Fibroblast of lung (primary cell): ENCODE measurements around the gene NINJ2. TPM values are rescaled to one million over a fixed set of nuclear protein-coding genes. Genes with fewer than 3 reads are reported as not detected.

ENCODE experiments used
- DNase-seq, 2 donors: peaks; one replicate each; pipeline versions ENCODE4 v3.0.0 to v3.0.0-alpha.2; 2010; ENCODE audit warnings: low read depth in 2 of 2
- H2AFZ ChIP-seq: 2 replicates; pipeline ENCODE4 v1.5.1; 2012; ENCODE audit warnings: low read length, control low read depth, inconsistent platforms
- H3K27ac ChIP-seq: 2 replicates; pipeline ENCODE4 v1.5.1; 2011; ENCODE audit warnings: low read length, control low read depth; ENCODE audit not compliant: insufficient read depth
- H3K27me3 ChIP-seq: 2 replicates; pipeline ENCODE4 v1.5.1; 2011; ENCODE audit warnings: mild to moderate bottlenecking, low read length; ENCODE audit not compliant: control insufficient read depth, insufficient read depth
- H3K36me3 ChIP-seq: 2 replicates; pipeline ENCODE4 v1.5.1; 2011; ENCODE audit warnings: low read length; ENCODE audit not compliant: control insufficient read depth, insufficient read depth
- H3K4me1 ChIP-seq: 2 replicates; pipeline ENCODE4 v1.5.1; 2011; ENCODE audit warnings: low read length; ENCODE audit not compliant: control insufficient read depth, insufficient read depth; ENCODE audit errors: extremely low read depth
- H3K4me2 ChIP-seq: 2 replicates; pipeline ENCODE4 v1.5.1; 2011; ENCODE audit warnings: low read length, control low read depth; ENCODE audit not compliant: insufficient read depth; ENCODE audit errors: extremely low read depth
- H3K4me3 ChIP-seq, 4 experiments: fragments of 200-600 bp in 1 of 4; sonication (generic) in 1 of 4; replicated peaks in 1 of 4; 2 replicates each; pipeline ENCODE4 v1.5.1; 2011 to 2016; ENCODE audit warnings: low read length in 4 of 4, low read depth in 3 of 4, mild to moderate bottlenecking in 3 of 4, control low read depth in 2 of 4, inconsistent platforms in 1 of 4, mixed read lengths in 1 of 4; ENCODE audit not compliant: insufficient read depth in 1 of 4; ENCODE audit errors: control extremely low read depth in 1 of 4
- H3K79me2 ChIP-seq: 2 replicates; pipeline ENCODE4 v1.5.1; 2012; ENCODE audit warnings: mild to moderate bottlenecking, low read length, inconsistent platforms; ENCODE audit not compliant: control insufficient read depth, insufficient read depth
- H3K9ac ChIP-seq: 2 replicates; pipeline ENCODE4 v1.5.1; 2011; ENCODE audit warnings: mild to moderate bottlenecking, low read length, control low read depth; ENCODE audit not compliant: insufficient read depth
- H3K9me3 ChIP-seq: 2 replicates; pipeline ENCODE4 v1.5.1; 2012; ENCODE audit warnings: low read depth, low read length; ENCODE audit not compliant: control insufficient read depth, insufficient read depth
- H4K20me1 ChIP-seq: 2 replicates; pipeline ENCODE4 v1.5.1; 2011; ENCODE audit warnings: low read length; ENCODE audit not compliant: control insufficient read depth, insufficient read depth; ENCODE audit errors: extremely low read depth
- CTCF ChIP-seq, 2 donors: IDR thresholded peaks in 1 of 2; conservative IDR thresholded peaks in 1 of 2; 1 replicate in 1 of 2; 2 replicates in 1 of 2; pipeline ENCODE4 v1.5.1; 2011 to 2012; ENCODE audit warnings: low read length in 2 of 2, control low read depth in 1 of 2, inconsistent platforms in 1 of 2, low read depth in 1 of 2, mild to moderate bottlenecking in 1 of 2
- EZH2 ChIP-seq: IDR thresholded peaks from 2 replicates; pipeline ENCODE4 v1.5.1; 2012; ENCODE audit warnings: low read length, control low read depth, mild to moderate bottlenecking; ENCODE audit errors: missing control alignments
- polyA plus RNA-seq, 2 donors: library from polyadenylated mRNA; depleted of rRNA in 1 of 2; stranded (reverse) in 1 of 2; unstranded in 1 of 2; fragments of >200 nt; gene quantifications; 2 replicates each; pipeline ENCODE4 v1.2.1, GENCODE V29; 2011 to 2012; ENCODE audit warnings: missing spikeins in 1 of 2
- total RNA-seq: library from RNA; depleted of rRNA; stranded (reverse); fragments of >200 nt; gene quantifications from 2 replicates; pipeline ENCODE4 v1.2.1, GENCODE V29; 2014

NINJ2 gene
- total and polyA plus RNA-seq, 2 donors (not counting 1 experiment from before 2014, with no cell fraction given): 0.35 to 0.66 TPM

GRCh38 chr12:535396-535795, 127.8 kb downstream of the NINJ2 start:
- no peaks in the 10 kb centered on the region for H3K36me3 ChIP-seq
- no peak for TF ChIP-seq CTCF (conservative IDR thresholded peaks at IDR 0.05 in 1 of 2, IDR thresholded peaks at IDR 0.05 in 1 of 2; ENCODE audit: low read depth in 1 of 2, low read length in 2 of 2)
- TF ChIP-seq EZH2: no peak
- H3K9ac ChIP-seq: no peak overlapping the region
- no peak overlapping the region for H3K4me3 ChIP-seq
- DNase-seq: no peak
- no peaks in the 10 kb centered on the region for H3K4me1 ChIP-seq
- no peak overlapping the region for H3K4me2 ChIP-seq
- no peak overlapping the region for H2AFZ ChIP-seq
- H3K9me3 ChIP-seq: no peaks in the 10 kb centered on the region
- H3K27ac ChIP-seq: no peak overlapping the region
- H3K27me3 ChIP-seq: peaks cover 2% of the 10 kb centered on the region
- no peaks in the 10 kb centered on the region for H4K20me1 ChIP-seq
- no peaks in the 10 kb centered on the region for H3K79me2 ChIP-seq

- Histone ChIP-seq H2AFZ (no peak overlapping the region), H3K27me3 (peaks cover 2% of the 10 kb centered on the region), H3K4me2 (no peak overlapping the region), H3K79me2 (no peaks in the 10 kb centered on the region), H3K9ac (no peak overlapping the region), H3K9me3 (no peaks in the 10 kb centered on the region), H3K4me1 (no peaks in the 10 kb centered on the region), H3K4me3 (no peak overlapping the region), H3K36me3 (no peaks in the 10 kb centered on the region), H4K20me1 (no peaks in the 10 kb centered on the region), H3K27ac (no peak overlapping the region)
- TF ChIP-seq CTCF (conservative IDR thresholded peaks at IDR 0.05 in 1 of 2, IDR thresholded peaks at IDR 0.05 in 1 of 2; ENCODE audit: low read depth in 1 of 2, low read length in 2 of 2) (no peak), EZH2 (no peak)
- DNase-seq: no peak
Observed at GRCh38 chr12:534216-534615, 129.0 kb downstream of the NINJ2 start.

GRCh38 chr12:533718-534117, 129.5 kb downstream of the NINJ2 start:
- Histone ChIP-seq H3K36me3 (no peaks in the 10 kb centered on the region), H2AFZ (no peak overlapping the region), H3K9me3 (no peaks in the 10 kb centered on the region), H3K9ac (no peak overlapping the region), H3K27ac (no peak overlapping the region), H3K79me2 (no peaks in the 10 kb centered on the region), H3K4me1 (no peaks in the 10 kb centered on the region), H4K20me1 (no peaks in the 10 kb centered on the region), H3K4me3 (no peak overlapping the region), H3K4me2 (no peak overlapping the region), H3K27me3 (peaks cover 2% of the 10 kb centered on the region)
- TF ChIP-seq EZH2 (no peak), CTCF (conservative IDR thresholded peaks at IDR 0.05 in 1 of 2, IDR thresholded peaks at IDR 0.05 in 1 of 2; ENCODE audit: low read depth in 1 of 2, low read length in 2 of 2) (no peak)
- DNase-seq: no peak
